HK-2 (cell line): ENCODE data around the gene SLC30A5.
"Not testable (repeated sequence)": the region's sequence is repeated elsewhere in the genome, so short reads cannot be mapped to it uniquely, and the experiment has no call there.

ENCODE experiments used
- DNase-seq: peaks from one replicate; pipeline ENCODE4 v3.0.0-alpha.2; 2018; ENCODE audit not compliant: unreplicated experiment

SLC30A5 gene

GRCh38 chr5:69105996-69106906 is 12.4 kb downstream of the SLC30A5 start:
- no peak for DNase-seq

- DNase-seq = not testable (repeated sequence)
These were observed 14.6 kb downstream of the SLC30A5 start for GRCh38 chr5:69108367-69108766.

- DNase-seq = no peak
These were observed 20.0 kb downstream of the SLC30A5 start for GRCh38 chr5:69113851-69114250.

- no peak for DNase-seq
These were observed 21.7 kb downstream of the SLC30A5 start for GRCh38 chr5:69115526-69115925.

- no peak for DNase-seq
These were observed 35.6 kb downstream of the SLC30A5 start for GRCh38 chr5:69129413-69129812.

GRCh38 chr5:69130241-69130640 is 36.4 kb downstream of the SLC30A5 start:
- DNase-seq = no peak

- DNase-seq = no peak
These were observed 37.5 kb downstream of the SLC30A5 start for GRCh38 chr5:69131304-69131703.

- no peak for DNase-seq
These were observed 40.3 kb downstream of the SLC30A5 start for GRCh38 chr5:69134126-69134525.

GRCh38 chr5:69136293-69136692 is 42.5 kb downstream of the SLC30A5 start:
- DNase-seq = no peak

- not testable (repeated sequence) for DNase-seq
These were observed 43.4 kb downstream of the SLC30A5 start for GRCh38 chr5:69137208-69137607.

- DNase-seq = no peak
These were observed 44.0 kb downstream of the SLC30A5 start for GRCh38 chr5:69137807-69138206.

- no peak for DNase-seq
These were observed 45.0 kb downstream of the SLC30A5 start for GRCh38 chr5:69138766-69139165.

GRCh38 chr5:69140239-69140638 is 46.4 kb downstream of the SLC30A5 start:
- DNase-seq = not testable (repeated sequence)

- DNase-seq = no peak
These were observed 47.0 kb downstream of the SLC30A5 start for GRCh38 chr5:69140827-69141226.

GRCh38 chr5:69148576-69148975 is 54.8 kb downstream of the SLC30A5 start:
- not testable (repeated sequence) for DNase-seq

- no peak for DNase-seq
These were observed 55.3 kb downstream of the SLC30A5 start for GRCh38 chr5:69148981-69149675.

GRCh38 chr5:69149676-69150010 is 55.8 kb downstream of the SLC30A5 start:
- no peak for DNase-seq

- no peak for DNase-seq
These were observed 58.9 kb downstream of the SLC30A5 start for GRCh38 chr5:69152731-69153130.

GRCh38 chr5:69156456-69156855 is 62.6 kb downstream of the SLC30A5 start:
- DNase-seq = no peak

- no peak for DNase-seq
These were observed 64.2 kb downstream of the SLC30A5 start for GRCh38 chr5:69158039-69158438.

GRCh38 chr5:69160651-69161050 is 66.8 kb downstream of the SLC30A5 start:
- no peak for DNase-seq

GRCh38 chr5:69166686-69167492 is 73.1 kb downstream of the SLC30A5 start, which contains the start of gene CCNB1:
CCNB1 (plus strand) TSS chr5:69167150; CDS start chr5:69167263, 113 bp downstream.
- DNase-seq = peak; percentile 96
